GM23338 (cell line): ENCODE results near the gene ZNF778. TPM values are rescaled to one million over a fixed set of nuclear protein-coding genes. Genes with fewer than 3 reads are reported as not detected.

Experiments used
- ATAC-seq: fragments of 200-7000 bp; cut with Tn5 transposase; 3 replicates; pipeline ENCODE4 v1.9.1; 2020
- DNase-seq: peaks from one replicate; pipeline ENCODE4 v3.0.0-alpha.2; 2015; ENCODE audit warnings: low spot score
- H2AFZ ChIP-seq: fragments of 200-600 bp; sonication (generic); 2 replicates; pipeline ENCODE4 v1.8.0; 2016; ENCODE audit warnings: antibody characterized with exemption, mild to moderate bottlenecking, moderate library complexity
- H3F3A ChIP-seq: fragments of 200-600 bp; sonication (generic); replicated peaks from 2 replicates; pipeline ENCODE4 v1.8.0; 2017; ENCODE audit warnings: antibody characterized with exemption, mixed run types, low read depth
- H3K27ac ChIP-seq: fragments of 200-600 bp; sonication (generic); 2 replicates; pipeline ENCODE4 v1.6.1; 2016; ENCODE audit warnings: low read depth
- H3K27me3 ChIP-seq: fragments of 200-600 bp; sonication (generic); 2 replicates; pipeline ENCODE4 v1.8.0; 2016; ENCODE audit warnings: mild to moderate bottlenecking, mixed run types, moderate library complexity; ENCODE audit not compliant: insufficient read depth
- H3K36me3 ChIP-seq: fragments of 200-600 bp; sonication (generic); 2 replicates; pipeline ENCODE4 v1.8.0; 2016; ENCODE audit warnings: mild to moderate bottlenecking; ENCODE audit not compliant: insufficient read depth
- H3K4me1 ChIP-seq: fragments of 200-600 bp; sonication (generic); 2 replicates; pipeline ENCODE4 v1.8.0; 2016; ENCODE audit warnings: mild to moderate bottlenecking, moderate library complexity; ENCODE audit not compliant: insufficient read depth
- H3K4me2 ChIP-seq: fragments of 200-600 bp; sonication (generic); 2 replicates; pipeline ENCODE4 v1.7.1; 2017; ENCODE audit warnings: mixed run types
- H3K4me3 ChIP-seq: fragments of 200-600 bp; sonication (generic); 2 replicates; pipeline ENCODE4 v1.6.1; 2016; ENCODE audit warnings: mixed run types
- H3K79me2 ChIP-seq: fragments of 200-600 bp; sonication (generic); replicated peaks from 2 replicates; pipeline ENCODE4 v1.8.0; 2017; ENCODE audit warnings: mild to moderate bottlenecking; ENCODE audit not compliant: insufficient read depth
- H3K9me2 ChIP-seq: fragments of 200-600 bp; sonication (generic); 2 replicates; pipeline ENCODE4 v1.8.0; 2017; ENCODE audit not compliant: insufficient read depth
- H4K20me1 ChIP-seq: fragments of 200-600 bp; sonication (generic); replicated peaks from 2 replicates; pipeline ENCODE4 v1.8.0; 2017; ENCODE audit warnings: mild to moderate bottlenecking; ENCODE audit not compliant: insufficient read depth
- H3K27ac Mint-ChIP-seq: 2 replicates; pipeline ENCODE4 v1.8.0; 2020; ENCODE audit warnings: inconsistent platforms, mild to moderate bottlenecking, moderate library complexity, mixed read lengths
- H3K27me3 Mint-ChIP-seq: 3 replicates; pipeline ENCODE4 v1.8.0; 2022; ENCODE audit warnings: low read depth, mild to moderate bottlenecking, moderate library complexity, mixed read lengths, inconsistent platforms; ENCODE audit not compliant: insufficient read depth, poor library complexity
- H3K36me3 Mint-ChIP-seq: 3 replicates; pipeline ENCODE4 v1.8.0; 2021; ENCODE audit warnings: low read depth, mild to moderate bottlenecking, inconsistent platforms, moderate library complexity, mixed read lengths
- H3K4me1 Mint-ChIP-seq: 3 replicates; pipeline ENCODE4 v1.8.0; 2020; ENCODE audit warnings: mild to moderate bottlenecking, inconsistent platforms, mixed read lengths
- H3K4me3 Mint-ChIP-seq: 3 replicates; pipeline ENCODE4 v1.8.0; 2021; ENCODE audit warnings: moderate library complexity, mild to moderate bottlenecking, inconsistent platforms, mixed read lengths
- H3K9me3 Mint-ChIP-seq: 3 replicates; pipeline ENCODE4 v1.8.0; 2020; ENCODE audit warnings: moderate library complexity, mild to moderate bottlenecking, inconsistent platforms, mixed read lengths
- CREB1 ChIP-seq: fragments of 250-450 bp; sonication (Bioruptor Pico); IDR thresholded peaks from 2 replicates; pipeline ENCODE4 v1.5.0; 2020; ENCODE audit warnings: low read depth, mild to moderate bottlenecking, moderate library complexity
- ETS1 ChIP-seq: IDR thresholded peaks from 2 replicates; pipeline ENCODE4 v1.6.1; 2016; ENCODE audit warnings: antibody characterized with exemption
- EZH2 ChIP-seq: fragments of 200-600 bp; sonication (generic); IDR thresholded peaks from one replicate; pipeline ENCODE4 v1.8.0; 2017; ENCODE audit warnings: antibody characterized with exemption, mild to moderate bottlenecking, low read depth; ENCODE audit not compliant: unreplicated experiment
- EZH2phosphoT487 ChIP-seq: fragments of 200-600 bp; sonication (generic); IDR thresholded peaks from one replicate; pipeline ENCODE4 v1.8.1; 2018; ENCODE audit warnings: antibody characterized with exemption; ENCODE audit not compliant: unreplicated experiment
- JUNB ChIP-seq: IDR thresholded peaks from one replicate; pipeline ENCODE4 v1.6.1; 2016; ENCODE audit warnings: antibody characterized with exemption; ENCODE audit not compliant: unreplicated experiment
- POLR2AphosphoS5 ChIP-seq: IDR thresholded peaks from 2 replicates; pipeline ENCODE4 v1.6.1; 2016; ENCODE audit warnings: antibody characterized with exemption, low read depth
- REST ChIP-seq: IDR thresholded peaks from one replicate; pipeline ENCODE4 v1.6.1; 2018; ENCODE audit warnings: antibody characterized with exemption; ENCODE audit not compliant: unreplicated experiment
- STAT1 ChIP-seq: IDR thresholded peaks from one replicate; pipeline ENCODE4 v1.6.1; 2016; ENCODE audit warnings: antibody characterized with exemption; ENCODE audit not compliant: unreplicated experiment
- ZNF114 ChIP-seq: fragments of 250-450 bp; sonication (Bioruptor Pico); IDR thresholded peaks from 2 replicates; pipeline ENCODE4 v1.5.0; 2020; ENCODE audit warnings: mild to moderate bottlenecking, moderate library complexity
- ZNF331 ChIP-seq: fragments of 250-450 bp; sonication (Bioruptor Pico); IDR thresholded peaks from 2 replicates; pipeline ENCODE4 v1.5.0; 2020; ENCODE audit warnings: low read depth, mild to moderate bottlenecking, moderate library complexity
- ZNF462 ChIP-seq: fragments of 250-450 bp; sonication (Bioruptor Pico); IDR thresholded peaks from 2 replicates; pipeline ENCODE4 v1.5.0; 2020; ENCODE audit warnings: mild to moderate bottlenecking, moderate library complexity
- polyA plus RNA-seq: library from polyadenylated mRNA; unstranded; fragments of >200 nt; fragmentation: Nextera tagmentation; extraction: Ambion mirVana; gene quantifications from 2 replicates; pipeline ENCODE4 v1.2.1, GENCODE V29; 2016
- total RNA-seq: library from RNA; depleted of rRNA; stranded (reverse); fragments of >200 nt; shearing (Covaris generic); gene quantifications from 2 replicates; pipeline ENCODE4 v1.2.3, GENCODE V29; 2014

Gene ZNF778
- total and polyA plus RNA-seq, 2 experiments from 2014 or later = 7.9 to 43.4 TPM

GRCh38 chr16:89176147-89176690, 41.3 kb upstream of the ZNF778 start:
- H3K9me2 ChIP-seq = no peaks in the 10 kb centered on the region
- DNase-seq = no peak
- H3K4me2 ChIP-seq = no peak overlapping the region
- H3K79me2 ChIP-seq = no peaks in the 10 kb centered on the region
- no peak overlapping the region for H3K4me3 ChIP-seq
- TF ChIP-seq ZNF114 = no peak
- TF ChIP-seq CREB1 (CRISPR knock-in tag) = no peak
- no peak for TF ChIP-seq ETS1
- TF ChIP-seq POLR2AphosphoS5 = no peak
- no peak for TF ChIP-seq ZNF331
- H3K36me3 ChIP-seq = no peaks in the 10 kb centered on the region
- Mint-ChIP-seq H3K27me3 (peaks cover 9% of the 10 kb centered on the region), H3K4me1 (peaks cover 8% of the 10 kb centered on the region), H3K4me3 (no peak overlapping the region), H3K27ac (no peak overlapping the region), H3K36me3 (no peaks in the 10 kb centered on the region), H3K9me3 (no peaks in the 10 kb centered on the region)
- no peak overlapping the region for H3K27ac ChIP-seq
- H2AFZ ChIP-seq = no peak overlapping the region
- peaks cover 9% of the 10 kb centered on the region for H3K4me1 ChIP-seq
- no peak for ATAC-seq
- no peaks in the 10 kb centered on the region for H3K27me3 ChIP-seq
- H3F3A ChIP-seq = no peaks in the 10 kb centered on the region
- H4K20me1 ChIP-seq = no peaks in the 10 kb centered on the region

GRCh38 chr16:89176717-89177116, 40.8 kb upstream of the ZNF778 start:
- H3K36me3 ChIP-seq = no peaks in the 10 kb centered on the region
- no peak overlapping the region for H2AFZ ChIP-seq
- no peaks in the 10 kb centered on the region for H3F3A ChIP-seq
- H3K27me3 Mint-ChIP-seq = peaks cover 9% of the 10 kb centered on the region
- no peak overlapping the region for H3K4me2 ChIP-seq
- H3K4me3 ChIP-seq = no peak overlapping the region
- H3K27ac ChIP-seq = no peak overlapping the region
- no peaks in the 10 kb centered on the region for H4K20me1 ChIP-seq
- no peak overlapping the region for H3K27ac Mint-ChIP-seq
- ATAC-seq = no peak
- no peak overlapping the region for H3K4me3 Mint-ChIP-seq
- peaks cover 8% of the 10 kb centered on the region for H3K4me1 Mint-ChIP-seq
- no peaks in the 10 kb centered on the region for H3K27me3 ChIP-seq
- H3K9me2 ChIP-seq = no peaks in the 10 kb centered on the region
- H3K4me1 ChIP-seq = peaks cover 9% of the 10 kb centered on the region
- no peaks in the 10 kb centered on the region for H3K9me3 Mint-ChIP-seq
- H3K36me3 Mint-ChIP-seq = no peaks in the 10 kb centered on the region
- no peaks in the 10 kb centered on the region for H3K79me2 ChIP-seq
- no peak for DNase-seq
- TF ChIP-seq ZNF462 (CRISPR knock-in tag) (no peak), EZH2 (no peak), JUNB (no peak), REST (no peak), EZH2phosphoT487 (no peak), STAT1 (no peak)
